Epithelial cell of proximal tubule (primary cell): ENCODE measurements around the gene CNPY2. TPM values are rescaled to one million over a fixed set of nuclear protein-coding genes. Genes with fewer than 3 reads are reported as not detected.

Source experiments
- DNase-seq: peaks from one replicate; pipeline ENCODE4 v3.0.0-alpha.2; 2011; ENCODE audit warnings: low read depth
- H3K4me3 ChIP-seq: 2 replicates; pipeline ENCODE4 v1.5.1; 2011; ENCODE audit warnings: low read depth, mild to moderate bottlenecking, low read length
- total RNA-seq: library from RNA; depleted of rRNA; stranded (reverse); fragments of >200 nt; gene quantifications from 2 replicates; pipeline ENCODE4 v1.2.3, GENCODE V29; 2015
- TF ChIP-seq, protein P1 (sequence below): conservative IDR thresholded peaks from 2 replicates; pipeline ENCODE4 v1.5.1; 2012; ENCODE audit warnings: low read depth, mild to moderate bottlenecking, low read length

The CNPY2 gene
- total RNA-seq, 1 donor from 2014 or later: 141 TPM

DNA sequence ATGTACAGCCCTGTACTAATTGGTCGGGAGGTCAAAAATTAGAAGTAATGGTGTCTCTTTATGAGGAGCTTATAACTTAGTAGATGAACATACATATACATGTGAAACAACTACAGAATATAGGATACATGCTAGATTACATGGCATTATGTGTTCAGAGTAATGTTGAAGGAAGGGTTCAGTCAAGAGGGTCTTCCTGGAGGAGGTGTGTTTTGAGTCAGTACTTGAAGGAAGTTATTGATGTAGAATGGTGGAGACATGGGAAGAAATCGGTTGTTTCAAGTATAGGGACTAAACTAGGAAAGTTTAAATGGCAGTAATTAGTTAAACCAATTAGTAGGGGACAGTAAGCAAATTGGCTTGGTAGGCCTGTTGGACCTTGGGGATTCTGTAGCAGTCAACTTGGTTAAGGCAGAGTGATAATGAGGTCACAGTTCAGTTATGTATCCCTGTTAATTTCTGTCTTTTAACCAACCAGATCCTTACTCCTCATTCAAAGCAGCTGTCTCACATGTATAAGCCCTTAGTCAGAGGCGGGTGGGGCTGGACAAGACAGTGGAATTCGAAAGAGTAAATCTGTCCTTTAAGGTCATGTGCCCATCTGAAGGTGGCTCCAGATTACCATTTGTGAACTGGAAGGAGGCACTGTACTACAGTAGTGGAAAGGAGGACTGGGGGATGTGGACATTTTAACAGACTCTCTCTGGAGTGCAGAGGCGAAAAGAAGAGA is 54.1 kb downstream of the CNPY2 start:
- TF ChIP-seq, protein P1, sequence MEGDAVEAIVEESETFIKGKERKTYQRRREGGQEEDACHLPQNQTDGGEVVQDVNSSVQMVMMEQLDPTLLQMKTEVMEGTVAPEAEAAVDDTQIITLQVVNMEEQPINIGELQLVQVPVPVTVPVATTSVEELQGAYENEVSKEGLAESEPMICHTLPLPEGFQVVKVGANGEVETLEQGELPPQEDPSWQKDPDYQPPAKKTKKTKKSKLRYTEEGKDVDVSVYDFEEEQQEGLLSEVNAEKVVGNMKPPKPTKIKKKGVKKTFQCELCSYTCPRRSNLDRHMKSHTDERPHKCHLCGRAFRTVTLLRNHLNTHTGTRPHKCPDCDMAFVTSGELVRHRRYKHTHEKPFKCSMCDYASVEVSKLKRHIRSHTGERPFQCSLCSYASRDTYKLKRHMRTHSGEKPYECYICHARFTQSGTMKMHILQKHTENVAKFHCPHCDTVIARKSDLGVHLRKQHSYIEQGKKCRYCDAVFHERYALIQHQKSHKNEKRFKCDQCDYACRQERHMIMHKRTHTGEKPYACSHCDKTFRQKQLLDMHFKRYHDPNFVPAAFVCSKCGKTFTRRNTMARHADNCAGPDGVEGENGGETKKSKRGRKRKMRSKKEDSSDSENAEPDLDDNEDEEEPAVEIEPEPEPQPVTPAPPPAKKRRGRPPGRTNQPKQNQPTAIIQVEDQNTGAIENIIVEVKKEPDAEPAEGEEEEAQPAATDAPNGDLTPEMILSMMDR: no peak
- DNase-seq: peak; percentile 85
- no peak overlapping the region for H3K4me3 ChIP-seq

- DNase-seq: no peak
- TF ChIP-seq, protein P1: no peak
These were observed 54.9 kb downstream of the CNPY2 start for GRCh38 chr12:56260921-56261320.

DNA sequence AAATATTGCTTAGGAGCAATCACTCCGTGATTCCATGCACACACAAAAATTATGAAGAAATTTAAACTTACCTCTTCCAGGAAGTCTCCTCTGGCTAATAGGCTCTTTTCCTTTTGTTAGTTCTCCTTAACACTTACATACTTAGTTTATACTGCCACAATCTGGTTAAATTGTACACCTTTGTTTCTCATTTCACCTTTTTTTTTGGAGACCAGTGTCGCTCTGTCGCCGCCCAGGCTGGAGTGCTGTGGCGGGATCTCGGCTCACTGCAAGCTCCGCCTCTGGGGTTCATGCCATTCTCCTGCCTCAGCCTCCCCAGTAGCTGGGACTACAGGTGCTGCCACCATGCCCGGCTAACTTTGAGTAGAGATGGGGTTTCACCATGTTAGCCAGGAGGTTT is 55.4 kb downstream of the CNPY2 start:
- TF ChIP-seq, protein P1: no peak
- no peak overlapping the region for H3K4me3 ChIP-seq
- DNase-seq: no peak

More at GRCh38 chr12:56260921-56261320, 54.9 kb downstream of the CNPY2 start:
- H3K4me3 ChIP-seq: no peak overlapping the region

Other genes with a start within 250 kb of the CNPY2 start
- gene ERBB3, start 235.8 kb downstream of the CNPY2 start, total RNA-seq: 14.3 and 24.2 TPM in 2 replicates
- gene PA2G4, start 211.4 kb downstream of the CNPY2 start, total RNA-seq: 230 and 332 TPM in 2 replicates
- gene RPL41, start 199.4 kb downstream of the CNPY2 start, total RNA-seq: 3,901 and 5,792 TPM in 2 replicates
- gene ZC3H10, start 197.7 kb downstream of the CNPY2 start, total RNA-seq: 1.8 and 2.7 TPM in 2 replicates
- gene ESYT1, start 187.7 kb downstream of the CNPY2 start, total RNA-seq: 384 and 464 TPM in 2 replicates
- gene MYL6B, start 163.4 kb downstream of the CNPY2 start, total RNA-seq: 119 and 133 TPM in 2 replicates
- 3,822 and 3,955 TPM in 2 replicates for gene MYL6, start 157.6 kb downstream of the CNPY2 start, total RNA-seq
- 34.9 and 43.9 TPM in 2 replicates for gene SMARCC2, start 126.5 kb downstream of the CNPY2 start, total RNA-seq
- 25.1 and 48.4 TPM in 2 replicates for gene RNF41, start 94.1 kb downstream of the CNPY2 start, total RNA-seq
- 22.7 and 60.8 TPM in 2 replicates for gene NABP2, start 91.6 kb downstream of the CNPY2 start, total RNA-seq
- not detected in 2 replicates for gene SLC39A5, start 85.9 kb downstream of the CNPY2 start, total RNA-seq
- 29.6 and 31.3 TPM in 2 replicates for gene ANKRD52, start 57.6 kb downstream of the CNPY2 start, total RNA-seq
- 10.9 and 18.8 TPM in 2 replicates for gene COQ10A, start 49.0 kb downstream of the CNPY2 start, total RNA-seq
- gene CS, start 15.7 kb downstream of the CNPY2 start, total RNA-seq: 133 and 174 TPM in 2 replicates
- gene PAN2, start 18.0 kb upstream of the CNPY2 start, total RNA-seq: 12.1 and 15.0 TPM in 2 replicates
- 13.4 and 26.1 TPM in 2 replicates for gene IL23A, start 22.9 kb upstream of the CNPY2 start, total RNA-seq
- 39.2 and 48.2 TPM in 2 replicates for gene STAT2, start 44.1 kb upstream of the CNPY2 start, total RNA-seq
- gene APOF, start 46.9 kb upstream of the CNPY2 start, total RNA-seq: not detected in 2 replicates
- gene TIMELESS, start 133.4 kb upstream of the CNPY2 start, total RNA-seq: 30.2 and 35.0 TPM in 2 replicates
- not detected in 2 replicates for gene MIP, start 138.7 kb upstream of the CNPY2 start, total RNA-seq
- 1.6 and 2.1 TPM in 2 replicates for gene SPRYD4, start 152.6 kb upstream of the CNPY2 start, total RNA-seq
- gene GLS2, start 172.2 kb upstream of the CNPY2 start, total RNA-seq: 0.29 and 2.9 TPM in 2 replicates
- 23.9 and 31.0 TPM in 2 replicates for gene RBMS2, start 205.8 kb upstream of the CNPY2 start, total RNA-seq